Progenitor cell of endocrine pancreas (in vitro differentiated cells): Measurements from ENCODE around the gene TCEAL3. TPM values are rescaled to one million over a fixed set of nuclear protein-coding genes. Genes with fewer than 3 reads are reported as not detected.
"Not testable (repeated sequence)": the region's sequence is repeated elsewhere in the genome, so short reads cannot be mapped to it uniquely, and the experiment has no call there.

ENCODE experiments used
- DNase-seq: peaks from one replicate; pipeline ENCODE4 v3.0.0; 2021; ENCODE audit warnings: low spot score; ENCODE audit not compliant: unreplicated experiment
- H3K27ac Mint-ChIP-seq: 2 replicates; pipeline ENCODE4 v1.8.0; 2021; ENCODE audit warnings: mild to moderate bottlenecking, moderate library complexity, mixed read lengths
- H3K27me3 Mint-ChIP-seq: 2 replicates; pipeline ENCODE4 v1.8.0; 2021; ENCODE audit warnings: mixed read lengths
- H3K36me3 Mint-ChIP-seq: 2 replicates; pipeline ENCODE4 v1.8.0; 2022; ENCODE audit warnings: mixed read lengths; ENCODE audit not compliant: insufficient read depth
- H3K4me1 Mint-ChIP-seq: 2 replicates; pipeline ENCODE4 v1.8.0; 2021; ENCODE audit warnings: low read depth, mixed read lengths
- H3K4me3 Mint-ChIP-seq: 2 replicates; pipeline ENCODE4 v1.8.0; 2021; ENCODE audit warnings: low read depth, mild to moderate bottlenecking, moderate library complexity, mixed read lengths
- H3K9me3 Mint-ChIP-seq: 2 replicates; pipeline ENCODE4 v1.8.0; 2021; ENCODE audit warnings: low read depth, mixed read lengths
- CTCF ChIP-seq: fragments of 200-600 bp; sonication (generic); IDR thresholded peaks from one replicate; pipeline ENCODE4 v1.5.0; 2021; ENCODE audit warnings: antibody characterized with exemption, mild to moderate bottlenecking; ENCODE audit not compliant: unreplicated experiment
- total RNA-seq: library from RNA; stranded (reverse); gene quantifications from 2 replicates; pipeline ENCODE4 v1.2.1, GENCODE V29; 2021

TCEAL3 gene
- total RNA-seq, 1 donor from 2014 or later: 14.4 TPM

- Mint-ChIP-seq H3K27me3 (no peaks in the 10 kb centered on the region), H3K36me3 (peaks cover 2% of the 10 kb centered on the region), H3K27ac (peak overlapping the region; percentile 14), H3K9me3 (no peaks in the 10 kb centered on the region), H3K4me1 (no peaks in the 10 kb centered on the region), H3K4me3 (no peak overlapping the region)
- no peak for TF ChIP-seq CTCF
- no peak for DNase-seq
These were observed 27.7 kb downstream of the TCEAL3 start for GRCh38 chrX:103635436-103635835.

GRCh38 chrX:103637604-103638338, 30.0 kb downstream of the TCEAL3 start:
- Mint-ChIP-seq H3K27ac (no peak overlapping the region), H3K27me3 (no peaks in the 10 kb centered on the region), H3K4me3 (no peak overlapping the region), H3K4me1 (no peaks in the 10 kb centered on the region), H3K36me3 (no peaks in the 10 kb centered on the region), H3K9me3 (no peaks in the 10 kb centered on the region)
- no peak for DNase-seq
- no peak for TF ChIP-seq CTCF

DNA sequence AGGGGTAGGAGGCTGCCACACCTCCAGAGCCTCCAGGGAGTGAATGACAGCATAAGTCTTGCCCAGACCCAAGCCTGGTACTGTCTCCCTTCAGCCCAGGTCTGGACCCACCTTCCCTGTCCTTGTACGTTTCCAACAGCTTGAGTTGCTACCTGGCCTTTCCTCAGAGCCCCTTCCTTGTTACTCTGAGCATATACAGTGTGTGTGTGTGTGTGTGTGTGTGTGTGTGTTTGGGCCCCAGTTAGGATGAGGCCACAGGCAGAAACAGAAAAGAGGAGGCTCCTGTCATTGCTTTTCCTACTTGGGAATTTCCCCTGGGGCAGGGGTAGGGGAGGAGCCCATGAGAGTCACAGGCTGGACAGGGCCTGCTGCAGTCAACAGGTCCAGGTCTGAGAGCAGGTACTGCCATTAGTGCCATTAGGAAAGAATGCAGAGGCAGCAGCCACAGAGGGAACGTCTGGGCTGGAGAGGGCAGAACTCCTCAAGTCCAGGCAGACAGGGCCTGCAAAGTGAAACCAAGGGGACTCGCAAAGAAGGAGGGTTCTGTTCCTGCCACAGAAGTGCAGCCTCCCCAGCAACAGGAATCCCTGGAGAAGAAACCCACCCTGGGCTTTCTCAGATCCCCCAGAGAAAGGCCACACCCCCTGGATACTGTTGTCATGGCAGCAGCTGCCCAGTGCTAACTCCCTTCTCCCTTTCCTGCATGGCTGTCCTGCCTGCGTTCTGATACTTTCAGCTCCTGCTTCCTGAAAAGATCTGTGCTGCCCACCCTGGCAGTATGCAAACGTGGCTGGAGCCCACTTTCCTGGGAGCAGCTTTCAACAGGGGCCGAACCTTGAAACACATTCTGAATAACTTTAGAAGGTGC, 30.9 kb downstream of the TCEAL3 start:
- not testable (repeated sequence) for DNase-seq, H3K4me1 Mint-ChIP-seq, H3K36me3 Mint-ChIP-seq, H3K4me3 Mint-ChIP-seq, H3K9me3 Mint-ChIP-seq, H3K27me3 Mint-ChIP-seq, H3K27ac Mint-ChIP-seq

DNA sequence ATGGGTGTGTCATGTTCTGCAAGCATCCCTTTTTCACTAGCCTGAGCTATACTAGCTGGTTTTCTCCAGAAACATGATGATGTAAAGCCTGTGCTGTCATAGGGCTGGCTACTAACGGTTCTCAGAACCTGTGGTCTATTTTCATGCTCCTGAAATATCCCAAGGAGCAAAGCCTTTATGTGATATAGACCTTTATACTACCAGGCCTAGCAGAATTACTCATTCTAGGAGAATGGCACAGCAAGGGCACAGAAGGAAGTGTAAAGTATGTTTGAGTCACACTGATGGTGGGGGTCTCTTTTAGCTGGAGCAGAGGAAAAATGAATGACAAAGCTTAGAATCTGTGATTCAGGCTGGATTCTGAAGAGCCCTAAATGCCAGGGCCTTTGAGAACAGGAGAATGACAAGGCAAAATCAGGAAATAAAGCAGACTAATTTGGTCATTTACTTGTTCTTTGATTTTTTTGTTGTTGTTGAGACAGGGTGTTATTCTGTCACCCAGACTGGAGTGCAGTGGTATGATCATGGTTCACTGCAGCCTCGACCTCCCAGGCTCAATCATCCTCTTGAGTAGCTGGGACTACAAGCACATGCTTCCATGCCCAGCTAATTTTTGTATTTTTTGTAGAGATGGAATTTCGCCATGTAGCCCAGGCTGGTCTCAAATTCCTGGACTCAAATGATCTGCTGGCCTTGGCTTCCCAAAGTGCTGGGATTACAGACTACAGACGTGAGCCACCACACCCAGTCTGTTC, 32.8 kb downstream of the TCEAL3 start:
- H3K27me3 Mint-ChIP-seq: no peaks in the 10 kb centered on the region
- H3K4me1 Mint-ChIP-seq: no peaks in the 10 kb centered on the region
- no peaks in the 10 kb centered on the region for H3K9me3 Mint-ChIP-seq
- H3K4me3 Mint-ChIP-seq: no peak overlapping the region
- H3K27ac Mint-ChIP-seq: no peak overlapping the region
- no peak for DNase-seq
- TF ChIP-seq CTCF: no peak
- H3K36me3 Mint-ChIP-seq: no peaks in the 10 kb centered on the region

DNA sequence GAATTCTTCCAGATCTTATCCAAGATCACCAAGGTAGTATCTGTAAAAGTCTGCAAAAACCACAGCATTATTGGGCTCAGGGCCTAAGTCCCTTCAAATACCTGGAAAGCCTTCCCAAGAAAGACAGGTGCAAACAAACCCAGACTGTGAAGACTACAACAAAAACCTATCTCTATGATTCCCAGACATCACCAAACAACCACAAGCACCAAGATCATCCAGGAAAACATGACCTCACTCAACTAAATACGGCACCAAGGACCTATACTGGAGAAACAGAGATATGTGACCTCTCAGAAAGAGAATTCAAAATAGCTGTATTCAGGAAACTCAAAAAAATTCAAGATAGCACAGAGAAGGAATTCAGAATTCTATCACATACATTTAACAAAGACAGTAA, 36.4 kb downstream of the TCEAL3 start:
- H3K27me3 Mint-ChIP-seq: no peaks in the 10 kb centered on the region
- TF ChIP-seq CTCF: no peak
- H3K9me3 Mint-ChIP-seq: peaks cover 9% of the 10 kb centered on the region
- no peak for DNase-seq
- no peaks in the 10 kb centered on the region for H3K36me3 Mint-ChIP-seq
- H3K4me3 Mint-ChIP-seq: no peak overlapping the region
- H3K4me1 Mint-ChIP-seq: no peaks in the 10 kb centered on the region
- H3K27ac Mint-ChIP-seq: no peak overlapping the region
